GM12878 (cell line): ENCODE data around the gene ZNF428. TPM values are rescaled to one million over a fixed set of nuclear protein-coding genes. Genes with fewer than 3 reads are reported as not detected.

Source experiments
- ATAC-seq: fragments of 200-7000 bp; cut with Tn5 transposase; 3 replicates; pipeline ENCODE4 v1.9.1; 2020; ENCODE audit warnings: mild to moderate bottlenecking, moderate library complexity
- BruUV-seq: library from RNA; stranded (reverse); fragments of 400-500 nt; replicated peaks from 2 replicates; lab custom pipeline; 2021; lab: Mats Ljungman, UMichigan
- CTCF ChIA-PET: fragments of 300-600 bp; sonication (Branson Sonifier 250); formaldehyde crosslinking; extraction: SDS; loops from one replicate; lab custom pipeline; 2021; ENCODE audit warnings: inconsistent platforms; lab: Yijun Ruan, JAX
- POLR2A ChIA-PET: fragments of 350-600 bp; formaldehyde crosslinking; extraction: SDS; loops from one replicate; lab custom pipeline; 2021; ENCODE audit warnings: inconsistent platforms; lab: Charles Lee
- RAD21 ChIA-PET: fragments of 300-600 bp; sonication (Branson Sonifier 250); formaldehyde crosslinking; loops from one replicate; lab custom pipeline; 2023; ENCODE audit warnings: antibody characterized with exemption; ENCODE audit not compliant: unreplicated experiment; lab: Charles Lee
- SMC1A ChIA-PET: fragments of 300-600 bp; sonication (Branson Sonifier 250); formaldehyde crosslinking; loops from one replicate; lab custom pipeline; 2023; ENCODE audit not compliant: unreplicated experiment, uncharacterized antibody; lab: Charles Lee
- DNase-seq: peaks from one replicate; pipeline ENCODE4 v3.0.0-alpha.2; 2011; ENCODE audit warnings: low read depth, low spot score
- FAIRE-seq: peaks from 3 replicates; lab custom pipeline; 2011; peaks lifted over from hg19 to GRCh38; lab: Jason Lieb, UNC
- H2AFZ ChIP-seq: 2 replicates; pipeline ENCODE4 v1.6.0; 2011; ENCODE audit warnings: low read depth, low read length, control low read depth; ENCODE audit not compliant: control insufficient read depth
- H3K27ac ChIP-seq: 2 replicates; pipeline ENCODE4 v1.5.1; 2011; ENCODE audit warnings: control low read depth; ENCODE audit not compliant: control insufficient read depth, insufficient read depth
- H3K27me3 ChIP-seq, 2 experiments: replicated peaks in 1 of 2; 2 replicates each; pipeline versions ENCODE4 v1.6.0 to v1.6.1; 2011; ENCODE audit warnings: low read length in 1 of 2; ENCODE audit not compliant: control insufficient read depth in 2 of 2, insufficient read depth in 2 of 2
- H3K36me3 ChIP-seq, 2 experiments: 2 replicates each; pipeline ENCODE4 v1.5.1; 2011; ENCODE audit warnings: low read length in 1 of 2; ENCODE audit not compliant: control insufficient read depth in 2 of 2, insufficient read depth in 2 of 2
- H3K4me1 ChIP-seq: 2 replicates; pipeline ENCODE4 v1.6.1; 2011; ENCODE audit warnings: mild to moderate bottlenecking, low read length, moderate library complexity, mixed read lengths; ENCODE audit not compliant: control insufficient read depth, insufficient read depth
- H3K4me2 ChIP-seq: 2 replicates; pipeline ENCODE4 v1.6.0; 2011; ENCODE audit warnings: control low read depth; ENCODE audit not compliant: control insufficient read depth, insufficient read depth
- H3K4me3 ChIP-seq: fragments of 200-600 bp; sonication (generic); 2 replicates; pipeline ENCODE4 v1.5.1; 2016
- H3K79me2 ChIP-seq: 2 replicates; pipeline ENCODE4 v1.6.0; 2011; ENCODE audit warnings: low read length; ENCODE audit not compliant: control insufficient read depth, insufficient read depth
- H3K9ac ChIP-seq: 2 replicates; pipeline ENCODE4 v1.8.0; 2011; ENCODE audit warnings: low read length, control low read depth, mixed read lengths; ENCODE audit not compliant: control insufficient read depth, insufficient read depth
- H3K9me3 ChIP-seq: replicated peaks from 3 replicates; pipeline ENCODE4 v1.5.1; 2011; ENCODE audit warnings: mild to moderate bottlenecking, low read length; ENCODE audit not compliant: control insufficient read depth, insufficient read depth
- H4K20me1 ChIP-seq: 2 replicates; pipeline ENCODE4 v1.6.0; 2011; ENCODE audit not compliant: control insufficient read depth, insufficient read depth
- ASH2L ChIP-seq: fragments of 300-600, 200-600 bp; sonication (generic); IDR thresholded peaks from 2 replicates; pipeline ENCODE4 v1.6.1; 2017; ENCODE audit warnings: low read depth, mild to moderate bottlenecking, borderline replicate concordance
- CBX3 ChIP-seq: fragments of 200-600 bp; sonication (generic); IDR thresholded peaks from 2 replicates; pipeline ENCODE4 v1.6.1; 2016; ENCODE audit warnings: low read depth, borderline replicate concordance
- CUX1 ChIP-seq: IDR thresholded peaks from 2 replicates; pipeline ENCODE4 v1.6.1; 2012; ENCODE audit warnings: improper control_type of control experiment, low read depth, low read length; ENCODE audit not compliant: insufficient replicate concordance
- E2F4 ChIP-seq: IDR thresholded peaks from 2 replicates; pipeline ENCODE4 v1.6.1; 2012; ENCODE audit warnings: low read depth, low read length, improper control_type of control experiment
- POU2F2 ChIP-seq: IDR thresholded peaks from 3 replicates; pipeline ENCODE4 v1.6.1; 2011; ENCODE audit warnings: low read depth, mild to moderate bottlenecking, low read length, borderline replicate concordance
- WGBS: methylation state at CpG from one replicate; pipeline ENCODE4 v1.1.6; 2016; ENCODE audit warnings: low lambda C conversion rate; ENCODE audit not compliant: insufficient replicate concordance, insufficient coverage; ENCODE audit errors: missing lambda C conversion rate; 5-methylcytosine and 5-hydroxymethylcytosine counted together
- in situ Hi-C: fragments of 300-500 bp; cut with MboI; formaldehyde crosslinking; loops from 9 replicates; pipeline ENCODE4 v1.14.3; 2018; ENCODE audit warnings: mixed read lengths
- intact Hi-C: fragments of 100-400 bp; cut with micrococcal nuclease; formaldehyde crosslinking; loops from one replicate; pipeline ENCODE4 v1.14.2; 2022; ENCODE audit not compliant: unreplicated experiment
- polyA plus RNA-seq, 11 experiments: library from polyadenylated mRNA; depleted of rRNA in 4 of 11; unstranded in 6 of 11; stranded (reverse) in 5 of 11; fragments of >200 nt; fragmentation: Nextera tagmentation in 4 of 11; fragmentation: Illumina TruSeq in 1 of 11; extraction: Ambion mirVana in 4 of 11; extraction: Trizol in 1 of 11; gene quantifications; 1 replicate in 1 of 11; 2 replicates in 10 of 11; pipeline versions ENCODE4 v1.2.1 to v1.2.3, GENCODE V29; 2011 to 2016; ENCODE audit warnings: inconsistent platforms in 2 of 11, missing spikeins in 2 of 11, low read depth in 1 of 11
- total RNA-seq, 4 experiments: library from RNA; depleted of rRNA in 3 of 4; stranded (reverse); fragments of >200 nt in 3 of 4; fragmentation: Illumina TruSeq in 1 of 4; extraction: Trizol in 1 of 4; gene quantifications; 2 replicates each; pipeline versions ENCODE4 v1.2.1 to v1.2.3, GENCODE V29; 2013 to 2021
- TF ChIP-seq, protein P1 (sequence below): IDR thresholded peaks from 2 replicates; pipeline ENCODE4 v1.6.1; 2012; ENCODE audit warnings: low read depth, low read length, improper control_type of control experiment

Gene ZNF428
- total and polyA plus RNA-seq, 10 of the 15 experiments (the other 5 are each of a cell fraction or from before 2014, with no cell fraction given), result 0.27 to 57.8 (median 20.4) TPM

- RAD21 ChIA-PET, result no interaction called here
- no peaks in the 10 kb centered on the region for H4K20me1 ChIP-seq
- in situ Hi-C loops, result no loop called here
- H3K4me1 ChIP-seq, result peaks cover 6% of the 10 kb centered on the region; the same call in 1 of the 2 replicates
- intact Hi-C loops, result no loop called here
- TF ChIP-seq, protein P1, sequence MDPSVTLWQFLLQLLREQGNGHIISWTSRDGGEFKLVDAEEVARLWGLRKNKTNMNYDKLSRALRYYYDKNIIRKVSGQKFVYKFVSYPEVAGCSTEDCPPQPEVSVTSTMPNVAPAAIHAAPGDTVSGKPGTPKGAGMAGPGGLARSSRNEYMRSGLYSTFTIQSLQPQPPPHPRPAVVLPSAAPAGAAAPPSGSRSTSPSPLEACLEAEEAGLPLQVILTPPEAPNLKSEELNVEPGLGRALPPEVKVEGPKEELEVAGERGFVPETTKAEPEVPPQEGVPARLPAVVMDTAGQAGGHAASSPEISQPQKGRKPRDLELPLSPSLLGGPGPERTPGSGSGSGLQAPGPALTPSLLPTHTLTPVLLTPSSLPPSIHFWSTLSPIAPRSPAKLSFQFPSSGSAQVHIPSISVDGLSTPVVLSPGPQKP, result no peak
- TF ChIP-seq POU2F2 (no peak), CBX3 (no peak), CUX1 (no peak), ASH2L (no peak), E2F4 (no peak)
- 100% methylated on average over 1 of the region's 1 CpG for WGBS
- BruUV-seq, result no TSS peak
- H3K9me3 ChIP-seq, result no peaks in the 10 kb centered on the region
- H3K27me3 ChIP-seq, result no peaks in the 10 kb centered on the region
- no peak overlapping the region for H3K4me2 ChIP-seq
- DNase-seq, result no peak
- no peak overlapping the region for H2AFZ ChIP-seq
- H3K36me3 ChIP-seq, result no peaks in the 10 kb centered on the region
- FAIRE-seq, result no peak
- H3K4me3 ChIP-seq, result no peak overlapping the region
- H3K9ac ChIP-seq, result no peak overlapping the region
- peaks cover 13% of the 10 kb centered on the region for H3K79me2 ChIP-seq
- ATAC-seq, result no peak
- POLR2A ChIA-PET, result interaction anchor here (0.6 kb wide), 1 partner anchor 9 kb away, joined by 4 read pairs; no protein-coding TSS in a partner anchor
- H3K27ac ChIP-seq, result no peak overlapping the region
- CTCF ChIA-PET, result interaction anchor here (0.5 to 1.5 kb wide), 2 partner anchors 43 to 46 kb away, joined by 3 read pairs; no protein-coding TSS in a partner anchor
- SMC1A ChIA-PET, result no interaction called here
Observed at GRCh38 chr19:43622956-43623355, 3.5 kb upstream of the ZNF428 start.
